Mucosa of descending colon (tissue), 3 donors: ENCODE data around the gene THSD7B. TPM values are rescaled to one million over a fixed set of nuclear protein-coding genes. Genes with fewer than 3 reads are reported as not detected.
"Not testable (repeated sequence)": the region's sequence is repeated elsewhere in the genome, so short reads cannot be mapped to it uniquely, and the experiment has no call there.

ENCODE experiments used
- ATAC-seq: fragments of 200-7000 bp; cut with Tn5 transposase; one replicate; pipeline ENCODE4 v1.9.1; 2020; ENCODE audit warnings: mild to moderate bottlenecking, moderate library complexity
- DNase-seq, 3 donors: peaks; one replicate each; pipeline ENCODE4 v3.0.0-alpha.2; 2020
- H3K36me3 ChIP-seq: fragments of 200-600 bp; one replicate; pipeline ENCODE4 v1.8.0; 2021; ENCODE audit warnings: low read depth, mild to moderate bottlenecking
- H3K4me1 ChIP-seq: fragments of 200-600 bp; one replicate; pipeline ENCODE4 v1.8.0; 2021; ENCODE audit warnings: low read depth, mild to moderate bottlenecking
- H3K4me3 ChIP-seq: fragments of 200-600 bp; one replicate; pipeline ENCODE4 v1.8.0; 2021; ENCODE audit warnings: mild to moderate bottlenecking
- H3K9me3 ChIP-seq: fragments of 200-600 bp; one replicate; pipeline ENCODE4 v1.8.0; 2021; ENCODE audit warnings: mild to moderate bottlenecking
- CTCF ChIP-seq: fragments of 200-600 bp; IDR thresholded peaks from one replicate; pipeline ENCODE4 v1.8.0; 2022; ENCODE audit warnings: antibody characterized with exemption, mild to moderate bottlenecking
- intact Hi-C, 2 donors: fragments of 100-400 bp; cut with DNase I in 1 of 2; cut with micrococcal nuclease in 1 of 2; formaldehyde crosslinking; loops; one replicate each; pipeline versions ENCODE4 v1.11.0 to v1.11.1; 2022; cut with DNase I, micrococcal nuclease
- total RNA-seq, 3 donors: library from RNA; stranded (reverse); fragmentation: NEBNext Ultra II Directional in 2 of 3; extraction: Animal tissue kit (Norgen Biotek cat#: 25700) in 2 of 3; gene quantifications; one replicate each; pipeline versions ENCODE4 v1.2.1 to v1.2.4, GENCODE V29; 2021 to 2023
- donor health status: DM: no; HTN: no; CAD: no; lungs with moderate emphysema.
- donor health status: DM: no; HTN: no; CAD: no.
- donor health status: DM: no; HTN: yes; CAD: no.

Gene THSD7B
- total RNA-seq, 3 donors from 2014 or later = 0.85 TPM; not detected in 2

GRCh38 chr2:136956050-136956449 is 190.7 kb downstream of the THSD7B start:
- DNase-seq = no peak
- Histone ChIP-seq H3K36me3 (no peaks in the 10 kb centered on the region), H3K4me3 (no peak overlapping the region), H3K9me3 (no peaks in the 10 kb centered on the region), H3K4me1 (no peaks in the 10 kb centered on the region)
- no peak for ATAC-seq
- intact Hi-C loops = no loop called here
- no peak for TF ChIP-seq CTCF

DNA sequence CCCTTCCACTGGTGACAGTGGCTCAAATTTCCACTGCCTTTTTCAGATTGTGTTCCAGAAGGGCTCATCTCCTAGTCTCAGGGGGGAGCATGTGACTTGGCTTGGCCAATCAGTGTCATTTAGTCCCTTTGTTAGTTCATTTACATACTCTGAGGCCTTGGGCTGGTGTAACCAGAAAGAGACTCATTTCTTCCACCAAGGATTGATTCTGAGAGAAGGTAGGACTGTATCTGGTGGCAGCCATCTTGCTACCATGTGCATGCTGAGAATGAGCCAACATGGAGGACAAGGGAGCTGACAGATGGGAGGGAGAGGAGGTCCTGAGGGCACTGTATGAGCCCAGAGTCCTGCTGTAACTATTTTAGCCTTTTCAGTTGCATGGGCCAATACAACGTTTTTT is 191.7 kb downstream of the THSD7B start:
- no peak for ATAC-seq
- no peaks in the 10 kb centered on the region for H3K4me1 ChIP-seq
- no peaks in the 10 kb centered on the region for H3K9me3 ChIP-seq
- H3K4me3 ChIP-seq = no peak overlapping the region
- H3K36me3 ChIP-seq = no peaks in the 10 kb centered on the region
- DNase-seq = no peak
- intact Hi-C loops = no loop called here
- TF ChIP-seq CTCF = no peak

GRCh38 chr2:136962105-136962725 is 196.9 kb downstream of the THSD7B start:
- no peaks in the 10 kb centered on the region for H3K36me3 ChIP-seq
- no peak for TF ChIP-seq CTCF
- H3K4me1 ChIP-seq = no peaks in the 10 kb centered on the region
- H3K4me3 ChIP-seq = no peak overlapping the region
- intact Hi-C loops = no loop called here
- H3K9me3 ChIP-seq = no peaks in the 10 kb centered on the region
- DNase-seq (no peak), ATAC-seq (no peak)

DNA sequence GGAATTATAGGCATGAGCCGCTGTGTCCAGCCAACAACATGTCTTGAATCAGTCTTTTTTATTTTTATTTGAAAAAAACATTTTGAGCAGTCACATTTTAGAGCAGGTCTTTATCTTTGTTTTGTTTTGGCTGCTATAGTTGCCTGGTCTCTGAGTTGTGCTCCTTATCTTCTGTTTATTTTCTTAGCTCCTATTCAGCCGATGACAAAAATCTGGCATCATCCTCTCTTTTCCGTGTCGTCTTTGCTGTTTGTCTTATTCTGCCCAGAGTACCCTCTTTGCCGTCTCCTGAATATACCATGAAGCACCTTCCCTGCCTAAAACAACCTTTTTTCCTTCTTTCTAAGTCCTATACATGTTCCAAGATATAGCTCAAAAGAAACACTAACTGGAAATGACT is 201.1 kb downstream of the THSD7B start:
- H3K4me1 ChIP-seq = no peaks in the 10 kb centered on the region
- H3K36me3 ChIP-seq = no peaks in the 10 kb centered on the region
- no peak for TF ChIP-seq CTCF
- ATAC-seq = no peak
- DNase-seq = no peak
- intact Hi-C loops = no loop called here
- H3K9me3 ChIP-seq = no peaks in the 10 kb centered on the region
- H3K4me3 ChIP-seq = no peak overlapping the region

GRCh38 chr2:136980303-136980702 is 215.0 kb downstream of the THSD7B start:
- Histone ChIP-seq H3K4me3 (no peak overlapping the region), H3K9me3 (no peaks in the 10 kb centered on the region), H3K4me1 (no peaks in the 10 kb centered on the region), H3K36me3 (no peaks in the 10 kb centered on the region)
- ATAC-seq = no peak
- DNase-seq = no peak
- TF ChIP-seq CTCF = no peak
- intact Hi-C loops = no loop called here

- H3K4me1 ChIP-seq, H3K9me3 ChIP-seq, DNase-seq, H3K4me3 ChIP-seq, ATAC-seq, H3K36me3 ChIP-seq, intact Hi-C loops: not testable (repeated sequence)
These were observed 216.3 kb downstream of the THSD7B start for GRCh38 chr2:136981689-136982088.
